DMS153 (cell line): ENCODE data around the gene FRRS1.

Experiments
- DNase-seq: peaks from one replicate; lab custom pipeline; 2025; lab: John Stamatoyannopoulos, UW

FRRS1 gene

GRCh38 chr1:99676876-99677275, 89.6 kb downstream of the FRRS1 start:
- no peak for DNase-seq

- DNase-seq: no peak
Measured at GRCh38 chr1:99675994-99676393, 90.4 kb downstream of the FRRS1 start.

GRCh38 chr1:99675292-99675691, 91.1 kb downstream of the FRRS1 start:
- DNase-seq: no peak

- peak; percentile 83 for DNase-seq
Measured at GRCh38 chr1:99674115-99675064, 92.0 kb downstream of the FRRS1 start.

- no peak for DNase-seq
Measured at GRCh38 chr1:99673315-99673714, 93.1 kb downstream of the FRRS1 start.

GRCh38 chr1:99672530-99673213, 93.8 kb downstream of the FRRS1 start:
- DNase-seq: no peak

GRCh38 chr1:99672038-99672437, 94.4 kb downstream of the FRRS1 start:
- no peak for DNase-seq

- no peak for DNase-seq
Measured at GRCh38 chr1:99670583-99670982, 95.9 kb downstream of the FRRS1 start.

GRCh38 chr1:99669821-99670220, 96.6 kb downstream of the FRRS1 start:
- DNase-seq: no peak

- no peak for DNase-seq
Measured at GRCh38 chr1:99669376-99669775, 97.1 kb downstream of the FRRS1 start.

GRCh38 chr1:99665212-99665611, 101.2 kb downstream of the FRRS1 start:
- no peak for DNase-seq

- DNase-seq: no peak
Measured at GRCh38 chr1:99663501-99663900, 102.9 kb downstream of the FRRS1 start.

- DNase-seq: no peak
Measured at GRCh38 chr1:99662539-99663080, 103.8 kb downstream of the FRRS1 start.

- no peak for DNase-seq
Measured at GRCh38 chr1:99661780-99662179, 104.7 kb downstream of the FRRS1 start.

- no peak for DNase-seq
Measured at GRCh38 chr1:99660496-99660895, 105.9 kb downstream of the FRRS1 start.

- peak; percentile 70 for DNase-seq
Measured at GRCh38 chr1:99659755-99660210, 106.7 kb downstream of the FRRS1 start.
